H1 (cell line): ENCODE data around the gene CNTN5. TPM values are rescaled to one million over a fixed set of nuclear protein-coding genes. Genes with fewer than 3 reads are reported as not detected.

ENCODE experiments used
- CTCF ChIA-PET: fragments of 300-600 bp; sonication (Branson Sonifier 250); formaldehyde crosslinking; loops from one replicate; lab custom pipeline; 2021; ENCODE audit not compliant: partially characterized antibody; lab: Charles Lee
- POLR2A ChIA-PET: fragments of 300-600 bp; sonication (Branson Sonifier 250); formaldehyde crosslinking; loops from one replicate; lab custom pipeline; 2021; ENCODE audit warnings: inconsistent platforms; ENCODE audit not compliant: partially characterized antibody; lab: Charles Lee
- DNase-seq, 2 experiments: peaks; one replicate each; pipeline versions ENCODE4 v3.0.0 to v3.0.0-alpha.2; 2010 to 2022; ENCODE audit warnings: low spot score in 2 of 2, low read depth in 1 of 2, mixed read lengths in 1 of 2
- FAIRE-seq: peaks from 2 replicates; lab custom pipeline; 2011; peaks lifted over from hg19 to GRCh38; lab: Jason Lieb, UNC
- H2AFZ ChIP-seq: 2 replicates; pipeline ENCODE4 v1.8.1; 2012; ENCODE audit warnings: low read length, inconsistent platforms
- H2AK5ac ChIP-seq: 2 replicates; pipeline ENCODE4 v1.6.1; 2013; ENCODE audit warnings: low read depth, low read length
- H2BK120ac ChIP-seq: replicated peaks from 2 replicates; pipeline ENCODE3; 2013; ENCODE audit warnings: low read depth, low read length, inconsistent platforms
- H2BK12ac ChIP-seq: 2 replicates; pipeline ENCODE4 v1.6.1; 2013; ENCODE audit warnings: low read depth, low read length
- H2BK15ac ChIP-seq: 2 replicates; pipeline ENCODE4 v1.6.1; 2013; ENCODE audit warnings: low read length
- H2BK20ac ChIP-seq: 2 replicates; pipeline ENCODE4 v1.6.1; 2013; ENCODE audit warnings: low read length
- H2BK5ac ChIP-seq: 2 replicates; pipeline ENCODE4 v1.6.1; 2013; ENCODE audit warnings: low read depth, low read length
- H3K14ac ChIP-seq: 2 replicates; pipeline ENCODE4 v1.6.1; 2013; ENCODE audit warnings: inconsistent platforms; ENCODE audit not compliant: insufficient read length
- H3K18ac ChIP-seq: 2 replicates; pipeline ENCODE4 v1.6.1; 2013; ENCODE audit warnings: low read length; ENCODE audit errors: extremely low read depth
- H3K23ac ChIP-seq: 2 replicates; pipeline ENCODE4 v1.6.1; 2013; ENCODE audit warnings: inconsistent platforms; ENCODE audit not compliant: insufficient read length
- H3K23me2 ChIP-seq: 2 replicates; pipeline ENCODE4 v1.6.1; 2013; ENCODE audit warnings: low read depth, low read length
- H3K27ac ChIP-seq: 2 replicates; pipeline ENCODE4 v1.6.1; 2011; ENCODE audit warnings: low read depth, low read length, inconsistent platforms
- H3K27me3 ChIP-seq, 4 experiments: replicated peaks in 1 of 4; 1 replicate in 1 of 4; 2 replicates in 3 of 4; pipeline versions ENCODE4 v1.6.1 to v1.8.1; 2011 to 2013; ENCODE audit warnings: low read length in 3 of 4, mild to moderate bottlenecking in 3 of 4, inconsistent platforms in 2 of 4, mixed read lengths in 2 of 4, moderate library complexity in 1 of 4; ENCODE audit not compliant: control insufficient read depth in 3 of 4, insufficient read depth in 3 of 4; ENCODE audit errors: extremely low read depth in 1 of 4
- H3K36me3 ChIP-seq, 4 experiments: 2 replicates each; pipeline versions ENCODE4 v1.6.1 to v1.8.1; 2011 to 2013; ENCODE audit warnings: mild to moderate bottlenecking in 4 of 4, low read length in 3 of 4, moderate library complexity in 2 of 4, control low read depth in 1 of 4, inconsistent platforms in 1 of 4; ENCODE audit not compliant: insufficient read depth in 4 of 4, control insufficient read depth in 2 of 4
- H3K4ac ChIP-seq: replicated peaks from 2 replicates; pipeline ENCODE3; 2013; ENCODE audit warnings: low read length, low read depth, mixed read lengths, inconsistent platforms; ENCODE audit not compliant: insufficient read length
- H3K4me1 ChIP-seq, 4 experiments: replicated peaks in 1 of 4; 1 replicate in 1 of 4; 2 replicates in 3 of 4; pipeline versions ENCODE4 v1.6.1 to v1.8.1; 2011 to 2013; ENCODE audit warnings: low read length in 3 of 4, inconsistent platforms in 2 of 4, mixed read lengths in 1 of 4; ENCODE audit not compliant: insufficient read depth in 4 of 4, control insufficient read depth in 3 of 4
- H3K4me2 ChIP-seq, 2 experiments: 2 replicates each; pipeline versions ENCODE4 v1.6.1 to v1.8.1; 2011 to 2013; ENCODE audit warnings: low read depth in 2 of 2, low read length in 2 of 2, control low read depth in 1 of 2, inconsistent platforms in 1 of 2, mild to moderate bottlenecking in 1 of 2; ENCODE audit not compliant: insufficient read depth in 1 of 2
- H3K4me3 ChIP-seq, 4 experiments: fragments of 200-600, 300-600 bp in 1 of 4; sonication (generic), shearing (Covaris generic), sonication (Bioruptor Twin) in 1 of 4; 2 replicates each; pipeline versions ENCODE4 v1.5.1 to v1.8.1; 2011 to 2016; ENCODE audit warnings: low read length in 4 of 4, low read depth in 3 of 4, control low read depth in 2 of 4, inconsistent platforms in 2 of 4, mild to moderate bottlenecking in 2 of 4, mixed read lengths in 1 of 4, moderate library complexity in 1 of 4; ENCODE audit not compliant: insufficient read depth in 2 of 4; ENCODE audit errors: extremely low read depth in 1 of 4
- H3K56ac ChIP-seq: replicated peaks from 2 replicates; pipeline ENCODE3; 2013; ENCODE audit warnings: low read depth, mild to moderate bottlenecking, mixed read lengths, low read length, inconsistent platforms; ENCODE audit not compliant: insufficient read length
- H3K79me1 ChIP-seq: 2 replicates; pipeline ENCODE4 v1.6.1; 2013; ENCODE audit warnings: low read depth, low read length, control low read depth
- H3K79me2 ChIP-seq, 2 experiments: 2 replicates each; pipeline versions ENCODE4 v1.6.1 to v1.8.1; 2012 to 2013; ENCODE audit warnings: low read length in 2 of 2, mild to moderate bottlenecking in 2 of 2, inconsistent platforms in 1 of 2; ENCODE audit not compliant: insufficient read depth in 2 of 2, control insufficient read depth in 1 of 2
- H3K9ac ChIP-seq, 4 experiments: replicated peaks in 1 of 4; 1 replicate in 1 of 4; 2 replicates in 3 of 4; pipeline versions ENCODE4 v1.6.1 to v1.8.1; 2011 to 2013; ENCODE audit warnings: low read depth in 3 of 4, low read length in 3 of 4, control low read depth in 2 of 4, mild to moderate bottlenecking in 2 of 4, moderate library complexity in 2 of 4, inconsistent platforms in 1 of 4; ENCODE audit errors: extremely low read depth in 1 of 4
- H3K9me3 ChIP-seq, 2 experiments: 2 replicates each; pipeline versions ENCODE4 v1.6.1 to v1.8.1; 2012 to 2013; ENCODE audit warnings: mild to moderate bottlenecking in 2 of 2, moderate library complexity in 2 of 2, control low read depth in 1 of 2, inconsistent platforms in 1 of 2, low read depth in 1 of 2, low read length in 1 of 2, mixed read lengths in 1 of 2; ENCODE audit not compliant: insufficient read depth in 2 of 2
- H4K20me1 ChIP-seq, 2 experiments: replicated peaks in 1 of 2; 2 replicates each; pipeline versions ENCODE3 to v1.8.1; 2011 to 2013; ENCODE audit warnings: inconsistent platforms in 2 of 2, low read length in 2 of 2, mild to moderate bottlenecking in 1 of 2; ENCODE audit not compliant: insufficient read depth in 2 of 2, control insufficient read depth in 1 of 2
- H4K5ac ChIP-seq: 2 replicates; pipeline ENCODE4 v1.6.1; 2013; ENCODE audit warnings: low read length, low read depth, mixed read lengths, inconsistent platforms; ENCODE audit not compliant: insufficient read length
- H4K8ac ChIP-seq: 2 replicates; pipeline ENCODE4 v1.8.0; 2013; ENCODE audit warnings: mild to moderate bottlenecking, moderate library complexity, low read length, inconsistent platforms; ENCODE audit not compliant: insufficient read depth; ENCODE audit errors: extremely low read depth
- H4K91ac ChIP-seq: replicated peaks from 2 replicates; pipeline ENCODE3; 2013; ENCODE audit warnings: low read length, mixed read lengths, inconsistent platforms; ENCODE audit not compliant: insufficient read length
- ATF2 ChIP-seq: IDR thresholded peaks from 2 replicates; pipeline ENCODE4 v1.6.1; 2012; ENCODE audit warnings: low read length, inconsistent platforms
- BRCA1 ChIP-seq: IDR thresholded peaks from 2 replicates; pipeline ENCODE4 v1.6.1; 2012; ENCODE audit warnings: low read depth, low read length, improper control_type of control experiment
- CHD2 ChIP-seq: IDR thresholded peaks from 2 replicates; pipeline ENCODE4 v1.6.1; 2012; ENCODE audit warnings: low read length, improper control_type of control experiment
- PHF8 ChIP-seq: fragments of 200-600 bp; sonication (generic); conservative IDR thresholded peaks from 2 replicates; pipeline ENCODE4 v1.7.1; 2012; ENCODE audit warnings: low read depth, mild to moderate bottlenecking, inconsistent platforms, low read length, moderate library complexity
- RNF2 ChIP-seq: fragments of 200-900, 300-1000 bp; sonication (generic); IDR thresholded peaks from 2 replicates; pipeline ENCODE4 v1.7.1; 2016; ENCODE audit warnings: borderline replicate concordance, low read depth, mild to moderate bottlenecking, antibody characterized with exemption, low read length; ENCODE audit not compliant: poor library complexity, severe bottlenecking; ENCODE audit errors: missing control alignments
- polyA plus RNA-seq, 7 experiments: library from polyadenylated mRNA; depleted of rRNA in 3 of 7; stranded (reverse) in 5 of 7; unstranded in 2 of 7; fragments of >200 nt in 5 of 7; fragments of 200-250 nt in 2 of 7; gene quantifications; 1 replicate in 5 of 7; 2 replicates in 1 of 7; 4 replicates in 1 of 7; pipeline versions ENCODE4 v1.2.1 to v1.2.3, GENCODE V29; 2011 to 2013; ENCODE audit warnings: missing spikeins in 2 of 7, mixed read lengths in 2 of 7
- total RNA-seq: library from RNA; stranded (reverse); fragmentation: NEBNext Ultra II Directional; extraction: Animal tissue kit (Norgen Biotek cat#: 25700); gene quantifications from 2 replicates; pipeline ENCODE4 v1.2.1, GENCODE V29; 2021

CNTN5 gene
- total and polyA plus RNA-seq, 2 of the 8 experiments (the other 6 are each of a cell fraction or from before 2014, with no cell fraction given): not detected

- no peak overlapping the region for H2BK20ac ChIP-seq
- CTCF ChIA-PET: no interaction called here
- H3K23me2 ChIP-seq: no peaks in the 10 kb centered on the region
- no peak overlapping the region for H2BK120ac ChIP-seq
- no peak overlapping the region for H3K23ac ChIP-seq
- no peak overlapping the region for H2BK15ac ChIP-seq
- H4K5ac ChIP-seq: no peak overlapping the region
- no peaks in the 10 kb centered on the region for H4K20me1 ChIP-seq
- no peak overlapping the region for H3K4me3 ChIP-seq
- H3K9me3 ChIP-seq: no peaks in the 10 kb centered on the region
- no peaks in the 10 kb centered on the region for H3K36me3 ChIP-seq
- no peak overlapping the region for H3K18ac ChIP-seq
- H2BK5ac ChIP-seq: no peak overlapping the region
- H3K4me1 ChIP-seq: no peaks in the 10 kb centered on the region
- H3K4me2 ChIP-seq: no peak overlapping the region
- no peak overlapping the region for H3K27ac ChIP-seq
- H3K27me3 ChIP-seq: no peaks in the 10 kb centered on the region
- no peak overlapping the region for H2BK12ac ChIP-seq
- no peaks in the 10 kb centered on the region for H3K79me1 ChIP-seq
- POLR2A ChIA-PET: no interaction called here
- FAIRE-seq (no peak), DNase-seq (no peak)
- H3K14ac ChIP-seq: no peak overlapping the region
- no peak overlapping the region for H4K8ac ChIP-seq
- no peaks in the 10 kb centered on the region for H3K79me2 ChIP-seq
- H3K9ac ChIP-seq: no peak overlapping the region
- TF ChIP-seq CHD2: no peak
- TF ChIP-seq ATF2: no peak
- TF ChIP-seq BRCA1: no peak
- TF ChIP-seq RNF2: no peak
- no peak for TF ChIP-seq PHF8
- no peak overlapping the region for H3K4ac ChIP-seq
- H2AFZ ChIP-seq: no peak overlapping the region
- no peak overlapping the region for H3K56ac ChIP-seq
- H2AK5ac ChIP-seq: no peak overlapping the region
- H4K91ac ChIP-seq: no peak overlapping the region
Observed at GRCh38 chr11:100182350-100182749, 1161.6 kb downstream of the CNTN5 start.
